ENCODE measurements around the gene DNAJC4. TPM values are rescaled to one million over a fixed set of nuclear protein-coding genes. Genes with fewer than 3 reads are reported as not detected.
A peak's percentile ranks its signal among the peaks of the same experiment; 100 is the strongest.

Gene DNAJC4
- total RNA-seq, 2 experiments from 2014 or later = 22.5 to 26.2 TPM

DNA sequence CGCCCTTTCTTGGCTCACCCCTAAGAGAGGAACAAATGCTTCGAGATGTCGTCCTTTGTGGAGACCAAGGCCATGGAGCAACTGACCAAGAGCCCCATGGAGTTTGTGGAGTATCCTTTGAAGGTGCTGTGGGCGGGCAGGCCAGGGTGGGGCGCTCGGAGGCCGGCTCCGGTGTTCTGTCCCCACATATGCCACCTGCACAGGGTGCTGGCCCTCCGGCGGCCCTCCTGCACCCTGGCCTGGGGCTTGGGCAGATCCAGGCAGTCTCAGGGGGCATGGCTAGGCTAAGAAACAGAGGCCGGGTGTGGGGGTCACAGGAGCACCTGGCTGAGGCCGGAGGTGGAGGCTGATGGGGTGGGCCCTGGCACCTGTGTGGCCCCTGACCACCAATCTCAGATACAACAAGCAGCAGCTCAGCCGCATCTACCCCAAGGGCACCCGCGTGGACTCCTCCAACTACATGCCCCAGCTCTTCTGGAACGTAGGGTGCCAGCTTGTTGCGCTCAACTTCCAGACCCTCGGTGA is 31.3 kb downstream of the DNAJC4 start:
- peaks cover 15% of the 10 kb centered on the region for H3K36me3 Mint-ChIP-seq
- peaks cover 8% of the 10 kb centered on the region for H3K4me1 Mint-ChIP-seq (ENCODE audit: low read depth)
- intact Hi-C loops (cut with micrococcal nuclease) = no loop called here
- H3K9me3 Mint-ChIP-seq = no peaks in the 10 kb centered on the region
- H3K27me3 Mint-ChIP-seq = no peaks in the 10 kb centered on the region
- H3K27ac Mint-ChIP-seq = no peak overlapping the region
- POLR2A ChIA-PET = no interaction called here
- no peak overlapping the region for H3K4me3 Mint-ChIP-seq
- DNase-seq = no peak
- CTCF ChIA-PET = interaction anchor here (0.9 to 1.1 kb wide), 2 partner anchors 39 to 57 kb away, joined by 3 read pairs; no protein-coding TSS in a partner anchor

DNA sequence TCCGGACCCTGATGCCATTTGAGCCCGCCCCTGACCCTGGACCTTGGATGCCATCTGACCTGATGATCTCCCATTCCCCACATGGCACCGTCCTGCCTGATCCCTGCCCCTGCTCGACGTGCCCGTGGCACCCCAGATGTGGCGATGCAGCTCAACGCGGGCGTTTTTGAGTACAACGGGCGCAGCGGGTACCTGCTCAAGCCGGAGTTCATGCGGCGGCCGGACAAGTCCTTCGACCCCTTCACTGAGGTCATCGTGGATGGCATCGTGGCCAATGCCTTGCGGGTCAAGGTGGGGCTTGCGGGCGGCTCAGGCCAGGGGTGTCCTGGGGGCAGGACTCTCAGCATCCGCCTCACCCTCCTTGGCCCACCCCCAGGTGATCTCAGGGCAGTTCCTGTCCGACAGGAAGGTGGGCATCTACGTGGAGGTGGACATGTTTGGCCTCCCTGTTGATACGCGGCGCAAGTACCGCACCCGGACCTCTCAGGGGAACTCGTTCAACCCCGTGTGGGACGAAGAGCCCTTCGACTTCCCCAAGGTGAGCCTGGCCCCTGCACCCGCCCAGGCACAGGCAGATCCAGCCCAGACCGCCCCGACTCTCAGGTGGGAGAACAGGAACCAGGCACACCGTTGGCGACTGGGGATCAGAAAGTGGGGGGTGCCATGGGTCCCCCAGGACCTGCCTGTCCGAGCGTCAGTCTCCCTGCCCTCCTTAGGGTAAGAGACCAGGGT is 32.1 kb downstream of the DNAJC4 start:
- ChIA-PET CTCF (interaction anchor here (0.9 to 1.5 kb wide), 3 partner anchors 16 to 58 kb away, joined by 3 read pairs; partner anchors contain the start of gene PPP1R14B), POLR2A (no interaction called here)
- peaks cover 8% of the 10 kb centered on the region for H3K4me1 Mint-ChIP-seq (ENCODE audit: low read depth)
- H3K9me3 Mint-ChIP-seq = no peaks in the 10 kb centered on the region
- H3K27me3 Mint-ChIP-seq = no peaks in the 10 kb centered on the region
- no peak overlapping the region for H3K27ac Mint-ChIP-seq
- intact Hi-C loops (cut with micrococcal nuclease) = no loop called here
- H3K4me3 Mint-ChIP-seq = no peak overlapping the region
- H3K36me3 Mint-ChIP-seq = peaks cover 15% of the 10 kb centered on the region
- no peak for DNase-seq

DNA sequence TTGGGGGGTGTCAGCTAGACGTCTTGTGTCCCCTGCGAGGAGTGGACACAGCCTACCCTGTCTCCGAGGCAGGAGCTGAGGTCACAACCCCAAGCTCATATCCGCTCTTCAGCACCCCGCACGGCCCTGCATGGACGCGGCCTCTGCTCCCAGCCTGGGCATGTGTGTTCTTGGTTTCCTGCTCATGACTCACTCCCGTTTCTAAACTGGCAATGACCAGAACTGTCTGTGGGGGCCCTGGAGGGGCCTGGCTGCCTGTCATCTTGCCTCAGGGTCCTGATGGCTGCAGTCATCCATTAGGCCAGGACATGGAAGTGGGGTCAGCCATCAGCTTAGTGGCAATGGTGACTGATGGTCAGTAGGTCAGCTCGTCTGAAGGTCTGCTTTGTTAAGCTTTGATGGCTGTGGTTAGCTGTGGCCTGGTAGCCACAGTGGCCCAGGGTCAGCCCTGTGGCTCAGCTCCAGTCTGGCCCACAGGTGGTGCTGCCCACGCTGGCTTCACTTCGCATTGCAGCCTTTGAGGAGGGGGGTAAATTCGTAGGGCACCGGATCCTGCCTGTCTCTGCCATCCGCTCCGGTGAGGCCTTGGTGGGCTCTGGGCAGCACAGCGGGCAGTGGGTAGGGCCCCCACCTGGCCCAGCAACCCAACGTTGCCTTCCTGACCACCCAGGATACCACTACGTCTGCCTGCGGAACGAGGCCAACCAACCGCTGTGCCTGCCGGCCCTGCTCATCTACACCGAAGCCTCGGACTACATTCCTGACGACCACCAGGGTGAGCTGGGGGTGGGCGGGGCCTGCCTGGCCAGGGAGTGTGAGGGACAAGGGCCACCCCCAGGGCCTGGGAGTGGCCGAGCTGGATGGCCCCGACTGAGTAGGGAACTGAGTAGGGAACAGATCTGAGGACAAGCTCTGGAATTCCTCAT is 32.9 kb downstream of the DNAJC4 start:
- Mint-ChIP-seq H3K4me1 (ENCODE audit: low read depth) (peaks cover 12% of the 10 kb centered on the region), H3K9me3 (no peaks in the 10 kb centered on the region), H3K27me3 (no peaks in the 10 kb centered on the region), H3K4me3 (no peak overlapping the region), H3K27ac (no peak overlapping the region), H3K36me3 (peaks cover 11% of the 10 kb centered on the region)
- no peak for DNase-seq
- intact Hi-C loops (cut with micrococcal nuclease) = no loop called here
- CTCF ChIA-PET = interaction anchor here (0.9 to 1.5 kb wide), 2 partner anchors 17 to 37 kb away, joined by 3 read pairs; partner anchors contain the start of genes CATSPERZ and PPP1R14B
- POLR2A ChIA-PET = interaction anchor here (0.8 kb wide), 1 partner anchor 9 kb away, joined by 3 read pairs; no protein-coding TSS in a partner anchor

GRCh38 chr11:64263947-64264317 is 33.6 kb downstream of the DNAJC4 start:
- ChIA-PET CTCF (interaction anchor here (0.9 to 1.5 kb wide), 2 partner anchors 18 to 37 kb away, joined by 3 read pairs; partner anchors contain the start of genes CATSPERZ and PPP1R14B), POLR2A (interaction anchor here (0.8 kb wide), 1 partner anchor 9 kb away, joined by 3 read pairs; no protein-coding TSS in a partner anchor)
- no peak for DNase-seq
- no peak overlapping the region for H3K4me3 Mint-ChIP-seq
- peaks cover 18% of the 10 kb centered on the region for H3K4me1 Mint-ChIP-seq (ENCODE audit: low read depth)
- no peaks in the 10 kb centered on the region for H3K27me3 Mint-ChIP-seq
- intact Hi-C loops (cut with micrococcal nuclease) = no loop called here
- H3K27ac Mint-ChIP-seq = no peak overlapping the region
- H3K9me3 Mint-ChIP-seq = no peaks in the 10 kb centered on the region
- peaks cover 13% of the 10 kb centered on the region for H3K36me3 Mint-ChIP-seq

GRCh38 chr11:64264371-64264852 is 34.1 kb downstream of the DNAJC4 start:
- H3K4me3 Mint-ChIP-seq = no peak overlapping the region
- H3K27me3 Mint-ChIP-seq = no peaks in the 10 kb centered on the region
- peaks cover 12% of the 10 kb centered on the region for H3K36me3 Mint-ChIP-seq
- DNase-seq = no peak
- H3K27ac Mint-ChIP-seq = no peak overlapping the region
- intact Hi-C loops (cut with micrococcal nuclease) = no loop called here
- peaks cover 18% of the 10 kb centered on the region for H3K4me1 Mint-ChIP-seq (ENCODE audit: low read depth)
- ChIA-PET CTCF (interaction anchor here (0.9 to 1.9 kb wide), 3 partner anchors 14 to 36 kb away, joined by 3 to 7 read pairs (median 3); partner anchors contain the start of genes CATSPERZ, PLCB3 and PPP1R14B), POLR2A (interaction anchor here (0.8 kb wide), 1 partner anchor 10 kb away, joined by 3 read pairs; no protein-coding TSS in a partner anchor)
- no peaks in the 10 kb centered on the region for H3K9me3 Mint-ChIP-seq

GRCh38 chr11:64265176-64266160 is 35.1 kb downstream of the DNAJC4 start:
- Mint-ChIP-seq H3K36me3 (peaks cover 13% of the 10 kb centered on the region), H3K9me3 (no peaks in the 10 kb centered on the region), H3K27ac (no peak overlapping the region), H3K4me3 (no peak overlapping the region), H3K4me1 (ENCODE audit: low read depth) (peaks cover 11% of the 10 kb centered on the region), H3K27me3 (no peaks in the 10 kb centered on the region)
- no peak for DNase-seq
- ChIA-PET POLR2A (no interaction called here), CTCF (interaction anchor here (1.0 to 1.9 kb wide), 4 partner anchors 11 to 36 kb away, joined by 3 to 7 read pairs (median 4); partner anchors contain the start of genes PLCB3 and PPP1R14B)
- intact Hi-C loops (cut with micrococcal nuclease) = no loop called here

DNA sequence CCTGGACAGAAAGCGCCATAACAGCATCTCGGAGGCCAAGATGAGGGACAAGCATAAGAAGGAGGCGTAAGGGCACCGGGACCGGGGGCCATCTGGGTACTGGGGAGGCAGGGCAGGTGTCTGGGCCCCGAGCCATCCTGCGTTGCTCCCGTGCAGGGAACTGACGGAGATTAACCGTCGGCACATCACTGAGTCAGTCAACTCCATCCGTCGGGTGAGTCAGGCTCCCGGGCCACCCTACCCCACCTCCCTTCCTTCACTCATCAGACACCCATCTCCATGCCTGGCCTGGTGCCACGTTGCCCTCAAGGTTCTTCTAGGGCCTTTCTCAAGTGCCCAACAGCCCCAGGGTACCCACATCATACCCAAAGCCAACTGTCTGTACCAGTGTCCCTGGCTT is 36.0 kb downstream of the DNAJC4 start:
- Mint-ChIP-seq H3K27me3 (no peaks in the 10 kb centered on the region), H3K27ac (no peak overlapping the region), H3K4me1 (ENCODE audit: low read depth) (peaks cover 11% of the 10 kb centered on the region), H3K36me3 (peaks cover 13% of the 10 kb centered on the region), H3K4me3 (no peak overlapping the region), H3K9me3 (no peaks in the 10 kb centered on the region)
- CTCF ChIA-PET = interaction anchor here (1.3 to 1.9 kb wide), 2 partner anchors 12 to 16 kb away, joined by 4 to 7 read pairs; partner anchors contain the start of gene PLCB3
- intact Hi-C loops (cut with micrococcal nuclease) = no loop called here
- DNase-seq = no peak
- POLR2A ChIA-PET = no interaction called here

DNA sequence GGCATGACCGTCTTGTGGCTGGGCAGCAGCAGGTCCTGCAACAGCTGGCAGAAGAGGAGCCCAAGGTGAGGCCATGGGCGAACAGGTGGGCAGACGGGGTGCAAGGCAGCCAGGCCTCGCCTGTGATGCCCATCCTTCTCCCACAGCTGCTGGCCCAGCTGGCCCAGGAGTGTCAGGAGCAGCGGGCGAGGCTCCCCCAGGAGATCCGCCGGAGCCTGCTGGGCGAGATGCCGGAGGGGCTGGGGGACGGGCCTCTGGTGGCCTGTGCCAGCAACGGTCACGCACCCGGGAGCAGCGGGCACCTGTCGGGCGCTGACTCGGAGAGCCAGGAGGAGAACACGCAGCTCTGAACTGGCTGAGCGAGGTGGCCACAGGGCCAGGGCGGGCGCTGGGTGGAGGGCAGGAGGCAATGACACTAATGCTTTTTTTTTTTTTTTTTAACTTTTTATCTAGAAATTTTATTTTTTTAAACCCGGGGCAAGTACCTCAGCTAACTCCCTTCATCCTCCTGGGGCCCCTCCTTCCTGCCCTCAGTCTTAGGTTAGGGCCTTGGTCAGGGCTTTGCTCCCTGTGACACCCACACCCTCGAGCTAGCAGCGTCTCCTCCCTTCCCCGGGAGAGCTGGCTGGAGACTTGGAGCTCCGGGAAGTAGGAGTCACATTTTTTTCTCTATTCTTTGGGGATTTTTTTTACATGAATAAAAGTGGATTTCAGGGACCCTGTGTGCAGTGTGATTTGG is 37.0 kb downstream of the DNAJC4 start:
- no peak overlapping the region for H3K27ac Mint-ChIP-seq

GRCh38 chr11:64268025-64268892 is 37.9 kb downstream of the DNAJC4 start:
- DNase-seq = no peak
- Mint-ChIP-seq H3K4me1 (ENCODE audit: low read depth) (peaks cover 15% of the 10 kb centered on the region), H3K36me3 (peaks cover 8% of the 10 kb centered on the region), H3K9me3 (no peaks in the 10 kb centered on the region), H3K4me3 (peak overlapping the region; percentile 89), H3K27ac (peak overlapping the region; percentile 95), H3K27me3 (no peaks in the 10 kb centered on the region)
- intact Hi-C loops (cut with micrococcal nuclease) = no loop called here
- ChIA-PET CTCF (interaction anchor here (0.6 to 6.4 kb wide), 12 partner anchors 16 to 75 kb away, joined by 3 to 46 read pairs (median 4); partner anchors contain the start of genes BAD, CATSPERZ, ESRRA and PRDX5), POLR2A (interaction anchor here (0.8 to 4.1 kb wide), 12 partner anchors 16 to 83 kb away, joined by 3 to 36 read pairs (median 8); partner anchors contain the start of genes BAD, ESRRA, FERMT3 and FKBP2)

More for the DNA sequence above, 37.0 kb downstream of the DNAJC4 start:
- intact Hi-C loops (cut with micrococcal nuclease) = no loop called here
- ChIA-PET CTCF (interaction anchor here (0.6 to 6.4 kb wide), 5 partner anchors 15 to 598 kb away, joined by 3 to 46 read pairs (median 3); partner anchors contain the start of gene CATSPERZ), POLR2A (interaction anchor here (0.6 to 3.5 kb wide), 3 partner anchors 22 to 1697 kb away, joined by 3 to 22 read pairs (median 5); partner anchors contain the start of genes PPP1R14B, PRDX5 and TRMT112)
- Mint-ChIP-seq H3K4me3 (no peak overlapping the region), H3K27me3 (no peaks in the 10 kb centered on the region), H3K9me3 (no peaks in the 10 kb centered on the region), H3K36me3 (peaks cover 12% of the 10 kb centered on the region), H3K4me1 (ENCODE audit: low read depth) (peaks cover 15% of the 10 kb centered on the region)
- no peak for DNase-seq
